ENCODE data around the gene CFAP298.

The CFAP298 gene

DNA sequence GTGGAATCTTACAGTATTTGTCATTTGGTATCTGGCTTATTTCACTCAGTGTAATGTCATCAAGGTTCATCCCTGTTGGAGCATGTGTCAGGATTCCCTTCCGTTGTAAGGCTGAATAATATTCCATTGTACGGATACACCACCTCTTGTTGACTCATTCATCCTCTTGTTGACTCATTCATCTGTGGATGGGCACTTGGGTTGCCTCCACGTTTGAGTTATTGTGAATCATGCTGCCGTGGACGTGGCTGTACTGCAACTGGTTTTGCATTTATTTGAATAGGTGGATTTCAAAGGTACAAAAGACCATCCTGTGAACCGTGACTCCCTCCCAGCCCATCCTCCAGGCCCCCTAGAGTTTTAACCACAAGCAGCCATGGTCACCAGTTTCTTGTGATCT, 15.0 kb downstream of the CFAP298 start:
- DNase-seq (ENCODE audit: low read depth), result peak; percentile 74
- TF ChIP-seq, protein P1, sequence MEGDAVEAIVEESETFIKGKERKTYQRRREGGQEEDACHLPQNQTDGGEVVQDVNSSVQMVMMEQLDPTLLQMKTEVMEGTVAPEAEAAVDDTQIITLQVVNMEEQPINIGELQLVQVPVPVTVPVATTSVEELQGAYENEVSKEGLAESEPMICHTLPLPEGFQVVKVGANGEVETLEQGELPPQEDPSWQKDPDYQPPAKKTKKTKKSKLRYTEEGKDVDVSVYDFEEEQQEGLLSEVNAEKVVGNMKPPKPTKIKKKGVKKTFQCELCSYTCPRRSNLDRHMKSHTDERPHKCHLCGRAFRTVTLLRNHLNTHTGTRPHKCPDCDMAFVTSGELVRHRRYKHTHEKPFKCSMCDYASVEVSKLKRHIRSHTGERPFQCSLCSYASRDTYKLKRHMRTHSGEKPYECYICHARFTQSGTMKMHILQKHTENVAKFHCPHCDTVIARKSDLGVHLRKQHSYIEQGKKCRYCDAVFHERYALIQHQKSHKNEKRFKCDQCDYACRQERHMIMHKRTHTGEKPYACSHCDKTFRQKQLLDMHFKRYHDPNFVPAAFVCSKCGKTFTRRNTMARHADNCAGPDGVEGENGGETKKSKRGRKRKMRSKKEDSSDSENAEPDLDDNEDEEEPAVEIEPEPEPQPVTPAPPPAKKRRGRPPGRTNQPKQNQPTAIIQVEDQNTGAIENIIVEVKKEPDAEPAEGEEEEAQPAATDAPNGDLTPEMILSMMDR (conservative IDR thresholded peaks at IDR 0.05; ENCODE audit: low read depth, low read length), result no peak
- H3K4me3 ChIP-seq (ENCODE audit: low read depth, low read length), result no peak overlapping the region

DNA sequence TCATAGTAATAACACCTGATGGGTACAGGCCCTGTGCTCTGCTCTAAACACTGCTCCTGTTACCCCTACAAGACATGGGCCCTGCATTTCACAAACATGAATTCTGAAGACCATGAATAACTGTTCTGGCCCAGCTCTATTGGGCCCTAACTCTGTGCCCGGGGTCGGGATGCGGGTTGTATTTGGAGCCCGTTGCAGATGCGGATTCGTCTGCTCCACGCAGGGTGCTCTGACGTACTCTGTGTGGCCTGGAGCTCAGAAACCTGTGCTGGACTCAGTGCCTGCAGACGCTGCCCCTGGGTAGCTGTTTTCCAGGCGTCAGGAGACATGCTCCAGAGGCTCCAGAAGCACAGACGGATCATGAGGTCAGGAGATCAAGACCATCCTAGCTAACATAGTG, 16.7 kb downstream of the CFAP298 start:
- no peak for DNase-seq (ENCODE audit: low read depth)

DNA sequence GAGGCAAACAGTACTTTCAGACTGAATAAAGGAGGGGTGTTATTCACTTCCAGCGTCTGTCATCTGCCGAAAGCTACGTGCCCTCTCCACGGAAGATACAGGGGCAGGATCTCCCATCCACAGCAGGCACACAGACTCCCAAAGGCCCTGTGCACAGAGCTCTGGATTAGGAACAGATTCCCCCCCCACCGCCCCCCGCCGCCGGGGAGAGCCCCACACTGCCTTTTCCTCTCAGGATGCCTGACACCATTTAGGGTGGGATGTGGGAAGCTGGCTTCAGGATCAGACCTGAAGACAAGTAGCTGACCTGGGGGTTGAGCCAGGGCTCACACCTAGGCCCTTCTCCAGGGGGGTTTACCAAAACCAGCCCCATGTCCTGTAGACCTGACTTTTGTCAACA, 18.5 kb downstream of the CFAP298 start:
- TF ChIP-seq, protein P1 (conservative IDR thresholded peaks at IDR 0.05; ENCODE audit: low read depth, low read length), result no peak
- no peak for DNase-seq (ENCODE audit: low read depth)
- H3K4me3 ChIP-seq (ENCODE audit: low read depth, low read length), result no peak overlapping the region

More for the DNA sequence above, 16.7 kb downstream of the CFAP298 start:
- H3K4me3 ChIP-seq (ENCODE audit: low read depth, low read length), result no peak overlapping the region
- TF ChIP-seq, protein P1 (conservative IDR thresholded peaks at IDR 0.05; ENCODE audit: low read depth, low read length), result no peak

DNA sequence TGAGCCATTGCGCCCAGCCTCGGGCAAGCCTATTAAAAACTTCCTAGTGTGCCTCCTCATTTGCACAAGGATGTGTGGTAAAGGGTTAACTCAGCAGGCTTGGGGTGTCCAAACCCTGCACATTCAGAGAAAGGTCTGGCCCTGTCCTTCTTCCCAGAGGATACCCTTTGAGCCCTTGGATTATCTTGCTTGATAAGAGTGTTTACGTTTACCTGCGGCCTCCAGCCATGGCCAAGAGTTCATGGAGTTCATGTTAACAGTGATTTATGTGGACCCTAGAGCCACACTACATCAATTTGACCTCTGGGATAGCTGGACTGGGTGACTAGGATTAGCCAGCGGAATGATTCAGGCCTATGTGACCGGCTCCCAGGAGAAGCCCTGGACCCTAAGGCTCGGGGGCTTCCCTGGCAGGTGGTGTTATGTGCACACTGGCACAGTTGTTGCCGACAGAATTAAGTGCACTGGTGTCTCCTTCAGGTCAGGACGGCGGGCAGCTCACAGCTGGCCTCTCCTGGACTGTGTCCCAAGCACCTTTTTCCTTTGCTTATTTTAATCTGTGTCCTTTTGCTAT, 19.2 kb downstream of the CFAP298 start:
- no peak overlapping the region for H3K4me3 ChIP-seq (ENCODE audit: low read depth, low read length)
- TF ChIP-seq, protein P1 (conservative IDR thresholded peaks at IDR 0.05; ENCODE audit: low read depth, low read length), result no peak
- no peak for DNase-seq (ENCODE audit: low read depth)

DNA sequence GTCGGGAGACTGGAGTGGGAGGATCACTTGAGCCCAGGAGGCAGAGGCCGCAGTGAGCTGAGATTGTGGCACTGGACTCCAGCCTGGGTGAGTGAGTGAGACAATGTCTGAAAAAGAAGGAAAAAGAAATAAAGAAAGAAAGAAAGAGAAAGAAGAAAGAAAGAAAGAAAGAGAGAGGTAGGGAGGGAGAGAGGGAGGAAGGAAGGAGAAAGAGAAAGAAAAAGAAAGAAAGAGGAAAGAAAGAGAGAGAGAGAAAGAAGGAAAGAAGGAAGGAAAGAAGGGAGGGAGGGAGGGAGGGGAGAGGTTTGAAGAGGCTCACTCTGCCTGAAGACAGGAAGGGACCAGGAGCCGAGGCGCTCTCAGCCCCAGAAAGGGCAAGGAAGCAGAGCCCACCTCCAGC, 22.0 kb downstream of the CFAP298 start:
- TF ChIP-seq, protein P1 (conservative IDR thresholded peaks at IDR 0.05; ENCODE audit: low read depth, low read length), result no peak
- no peak for DNase-seq (ENCODE audit: low read depth)

DNA sequence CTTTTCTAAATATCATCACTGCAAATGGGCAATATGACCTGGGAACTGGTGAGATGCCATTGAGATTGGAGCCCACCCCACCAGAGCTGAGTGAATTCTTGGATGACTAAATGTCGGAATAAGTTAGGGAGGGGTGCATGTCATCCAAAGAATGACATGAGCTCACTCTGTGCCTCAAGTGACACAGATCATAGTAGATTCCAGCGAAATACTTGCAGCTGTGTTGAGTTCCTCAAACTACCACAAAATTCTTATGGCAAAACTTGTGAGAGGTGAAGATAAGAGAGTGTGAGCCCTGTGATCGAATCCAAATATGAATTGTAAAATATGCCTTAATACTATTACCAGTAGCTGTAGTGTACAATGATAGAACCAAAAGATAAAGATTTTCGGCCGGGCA, 24.5 kb downstream of the CFAP298 start:
- no peak for DNase-seq (ENCODE audit: low read depth)
- TF ChIP-seq, protein P1 (conservative IDR thresholded peaks at IDR 0.05; ENCODE audit: low read depth, low read length), result no peak
- H3K4me3 ChIP-seq (ENCODE audit: low read depth, low read length), result no peak overlapping the region

More for the DNA sequence above, 22.0 kb downstream of the CFAP298 start:
- H3K4me3 ChIP-seq (ENCODE audit: low read depth, low read length), result no peak overlapping the region

DNA sequence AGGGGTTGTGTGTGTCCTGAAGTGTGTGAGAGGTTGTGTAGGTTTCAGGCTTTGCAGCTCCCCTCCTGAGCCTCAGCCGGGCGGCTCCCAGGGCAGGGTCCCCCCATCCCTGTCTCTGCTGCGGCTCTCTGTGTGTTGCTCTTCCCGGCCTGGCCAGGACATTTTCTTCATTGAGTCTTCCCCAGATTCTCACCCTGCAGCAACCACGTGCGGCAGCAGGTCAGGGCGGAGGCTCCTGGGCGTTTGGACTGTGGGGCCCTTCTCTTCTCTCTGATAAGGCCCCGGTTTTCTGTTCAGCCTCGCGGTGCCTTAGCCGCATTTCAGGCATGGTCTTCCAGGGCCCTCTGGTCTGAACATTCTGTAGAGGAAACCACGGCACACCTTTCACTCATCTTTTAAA, 25.1 kb downstream of the CFAP298 start:
- TF ChIP-seq, protein P1 (conservative IDR thresholded peaks at IDR 0.05; ENCODE audit: low read depth, low read length), result no peak
- DNase-seq (ENCODE audit: low read depth), result no peak
- no peak overlapping the region for H3K4me3 ChIP-seq (ENCODE audit: low read depth, low read length)

Data from choroid plexus epithelial cell (primary cell).